Activated T-helper 1 cell treated with Interleukin-2 at 50 U/mL for 16 hours (primary cell): ENCODE data around the gene YIPF1.
A peak's percentile ranks its signal among the peaks of the same experiment; 100 is the strongest.

ENCODE experiments used
- DNase-seq: peaks from one replicate; pipeline ENCODE4 v3.0.0-alpha.2; 2020; ENCODE audit warnings: low read depth

Gene YIPF1

DNA sequence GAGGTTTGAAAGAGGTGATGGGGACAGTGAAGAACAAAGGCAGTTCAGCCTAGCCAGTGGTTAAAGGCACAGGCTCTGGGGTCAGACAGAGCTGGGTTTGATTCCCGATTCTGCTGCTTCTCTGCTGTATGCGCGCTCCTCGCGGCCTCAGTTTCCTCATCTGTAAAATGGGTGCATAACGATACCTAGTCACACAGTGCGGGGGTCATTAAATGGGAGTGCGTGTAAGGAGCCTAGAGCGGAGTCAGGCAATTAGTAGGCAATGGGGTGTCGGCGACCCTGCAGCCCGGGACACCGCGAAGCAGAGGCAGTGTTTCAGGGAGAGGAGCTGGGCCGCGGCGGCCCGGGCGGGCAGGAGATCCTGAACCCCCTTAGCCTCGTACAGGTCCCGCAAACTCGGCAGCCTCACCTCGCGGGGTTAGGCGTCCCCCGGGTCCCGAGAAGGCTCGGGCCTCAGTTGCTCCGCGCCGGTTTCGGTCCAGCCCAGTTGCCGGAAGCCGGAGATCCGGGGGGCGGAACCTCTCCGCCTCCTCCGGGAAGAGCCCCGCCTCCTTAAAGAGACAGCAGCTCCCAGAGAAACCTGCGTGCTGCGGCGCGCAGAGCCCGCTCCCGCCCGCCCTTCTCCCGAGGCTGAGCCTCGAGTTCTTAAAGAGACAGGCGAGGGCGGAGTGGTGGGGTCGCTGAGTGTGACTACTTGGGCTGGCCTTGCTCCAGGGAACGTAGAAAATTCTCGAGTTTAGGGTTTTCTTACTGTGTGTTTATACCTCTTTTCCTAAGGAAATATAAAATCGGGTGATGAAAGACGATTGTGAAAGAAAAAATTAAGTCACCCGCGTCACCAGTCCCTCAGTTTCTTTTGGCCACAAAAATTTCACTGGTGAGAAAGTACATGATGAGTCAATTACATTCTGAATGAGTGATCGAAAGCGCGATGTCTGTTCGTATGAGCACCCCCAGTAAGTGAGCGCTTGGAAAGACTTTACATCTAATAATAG is at the start of gene YIPF1:
TSS of gene YIPF1 (minus strand) at position 494 of the 995 bp plus-strand sequence. CDS start 860 bp downstream, outside the sequence.
- DNase-seq: peak; percentile 79

DNA sequence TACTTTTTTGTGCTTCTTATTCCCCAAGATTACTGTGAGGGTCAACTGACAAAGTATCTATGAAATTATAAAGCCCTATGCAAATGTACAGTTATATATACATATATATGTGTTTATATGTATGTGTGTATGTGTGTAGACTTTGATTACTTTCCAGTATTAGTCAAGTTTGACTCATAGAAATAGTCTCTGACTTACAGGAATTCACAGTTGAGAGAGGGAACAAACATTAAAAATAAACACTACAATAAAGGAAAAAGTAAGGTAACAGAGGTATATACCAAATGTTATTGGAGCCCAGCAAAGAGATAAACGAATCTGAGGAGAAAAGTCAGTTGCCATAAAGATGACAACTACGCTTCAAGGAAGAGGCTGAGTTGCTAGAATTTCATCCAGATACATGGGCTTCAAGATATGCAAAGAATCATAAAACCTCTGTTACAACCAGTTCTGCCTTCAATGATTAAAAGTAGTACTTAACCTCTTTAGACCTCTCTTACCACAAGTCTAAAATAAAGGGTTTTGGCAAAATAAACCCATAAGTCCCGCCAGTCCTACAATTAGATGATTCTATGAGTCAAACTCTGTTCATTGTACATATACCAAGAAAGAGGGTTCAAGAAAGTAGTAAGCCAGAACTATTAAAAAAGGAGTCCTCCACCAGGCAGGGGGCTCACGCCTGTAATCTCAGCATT is 48.7 kb upstream of the YIPF1 start:
- DNase-seq: no peak

DNA sequence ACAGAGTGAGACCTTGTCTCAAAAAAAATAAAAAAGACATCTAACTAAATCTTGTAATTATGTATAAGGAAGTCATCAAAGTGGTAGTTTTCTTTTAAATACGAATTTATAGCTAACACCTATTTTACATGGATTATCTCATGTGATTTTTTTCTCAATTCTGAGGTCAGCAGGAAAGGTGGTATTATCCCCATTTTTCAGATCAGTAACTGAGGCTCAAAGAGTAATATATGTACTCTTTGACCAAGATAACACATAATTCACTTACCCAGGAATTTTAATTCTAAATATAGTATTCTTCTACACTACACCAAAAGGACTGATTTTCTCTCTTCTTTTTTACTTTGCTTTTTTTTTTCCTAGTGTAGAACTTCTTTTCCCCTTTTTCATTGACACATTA is 46.8 kb upstream of the YIPF1 start:
- DNase-seq: no peak

DNA sequence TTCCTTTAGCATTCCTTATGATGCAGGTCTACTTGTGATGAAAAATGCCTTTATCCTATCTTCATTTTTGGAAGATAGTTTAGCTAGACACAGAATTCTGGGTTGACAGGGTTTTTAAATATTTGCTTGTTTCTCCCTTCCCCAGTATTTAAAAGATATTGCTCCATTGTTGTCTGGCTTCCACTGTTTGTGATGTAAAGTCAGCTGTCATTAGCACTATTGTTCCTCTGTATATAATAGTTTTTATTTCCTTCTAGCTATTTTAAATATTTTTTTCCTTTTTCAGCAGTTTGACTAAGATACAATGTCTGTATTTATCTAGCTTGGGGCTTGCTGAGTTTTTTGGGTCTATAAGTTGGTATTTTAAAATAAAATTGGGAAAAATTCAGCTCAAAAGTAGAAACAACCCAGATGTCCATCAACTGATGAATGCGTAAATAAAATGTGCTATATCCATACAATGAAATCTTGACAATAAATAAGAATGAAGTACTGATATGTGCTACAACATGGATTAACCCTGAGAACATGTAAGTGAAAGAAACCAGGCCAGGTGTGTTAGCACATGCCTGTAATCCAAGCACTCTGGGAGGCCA is 44.7 kb upstream of the YIPF1 start:
- DNase-seq: no peak

DNA sequence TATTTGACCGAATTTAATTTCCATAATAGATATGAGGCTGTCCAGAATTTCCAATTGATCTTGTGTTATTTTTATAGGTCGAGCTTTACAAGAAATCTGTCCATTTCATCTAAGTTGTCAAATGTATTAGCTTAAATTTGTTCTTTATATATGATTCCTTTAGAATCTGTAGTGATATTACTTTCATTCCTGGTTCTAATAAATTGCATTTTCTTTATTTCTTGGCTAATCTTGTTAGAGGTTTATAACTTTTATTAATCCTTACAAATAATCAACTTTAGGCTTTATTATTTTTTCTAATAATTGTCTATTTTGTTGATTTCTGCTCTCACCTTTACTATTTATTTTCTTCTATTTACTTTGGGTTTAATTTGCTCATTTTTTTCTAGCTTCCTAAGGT is 41.9 kb upstream of the YIPF1 start:
- no peak for DNase-seq

DNA sequence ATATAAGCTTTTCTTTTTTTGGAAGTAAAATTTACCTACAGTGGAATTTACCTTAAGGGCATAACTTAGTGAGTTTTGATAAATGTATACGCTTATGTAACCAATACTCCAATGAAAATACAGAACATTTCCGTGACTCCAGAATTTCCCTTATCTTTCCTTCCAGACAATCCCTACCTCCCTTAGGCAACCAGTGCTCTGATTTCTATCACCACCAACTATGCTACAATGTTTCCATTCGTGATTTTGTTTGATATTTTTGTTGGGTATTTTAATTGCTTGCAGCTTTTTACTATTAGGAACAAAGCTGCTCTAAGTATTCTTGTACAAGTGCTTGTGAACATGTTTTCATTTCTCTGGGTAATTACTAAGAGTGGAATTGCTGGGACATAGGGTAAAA is 41.3 kb upstream of the YIPF1 start:
- no peak for DNase-seq

DNA sequence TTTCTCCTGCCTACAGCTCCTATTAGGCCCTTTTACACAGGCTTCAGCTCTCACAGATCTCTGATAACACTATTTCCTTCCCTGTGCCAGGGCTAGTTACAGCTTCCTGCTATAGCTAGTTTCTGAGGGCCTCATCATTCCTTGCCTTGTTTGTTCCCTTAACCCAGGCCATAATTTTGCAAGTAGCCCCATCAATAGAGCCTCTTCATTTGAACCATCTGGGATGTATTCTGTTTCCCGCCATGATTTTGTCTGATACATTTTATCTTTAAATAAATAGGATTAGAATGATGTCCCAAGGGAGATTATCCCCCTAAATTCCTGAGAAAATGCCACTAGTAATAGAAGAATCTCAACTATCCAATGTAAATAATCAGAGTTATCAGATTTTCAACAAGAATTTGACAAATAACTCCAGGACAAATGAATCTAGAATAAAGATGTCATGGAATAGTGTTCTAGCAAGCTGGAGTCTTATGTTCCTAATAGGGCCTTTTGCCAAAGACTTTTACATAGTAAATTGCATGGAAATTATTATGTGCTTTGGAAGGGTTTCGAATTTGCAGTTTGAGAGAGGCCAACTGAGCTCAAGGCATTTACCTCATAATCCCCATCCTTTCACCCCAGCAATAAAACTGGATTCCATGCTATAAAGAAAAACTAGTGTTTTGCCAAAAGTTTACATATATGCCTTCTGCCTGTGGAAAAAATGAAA is 39.8 kb upstream of the YIPF1 start:
- DNase-seq: no peak

DNA sequence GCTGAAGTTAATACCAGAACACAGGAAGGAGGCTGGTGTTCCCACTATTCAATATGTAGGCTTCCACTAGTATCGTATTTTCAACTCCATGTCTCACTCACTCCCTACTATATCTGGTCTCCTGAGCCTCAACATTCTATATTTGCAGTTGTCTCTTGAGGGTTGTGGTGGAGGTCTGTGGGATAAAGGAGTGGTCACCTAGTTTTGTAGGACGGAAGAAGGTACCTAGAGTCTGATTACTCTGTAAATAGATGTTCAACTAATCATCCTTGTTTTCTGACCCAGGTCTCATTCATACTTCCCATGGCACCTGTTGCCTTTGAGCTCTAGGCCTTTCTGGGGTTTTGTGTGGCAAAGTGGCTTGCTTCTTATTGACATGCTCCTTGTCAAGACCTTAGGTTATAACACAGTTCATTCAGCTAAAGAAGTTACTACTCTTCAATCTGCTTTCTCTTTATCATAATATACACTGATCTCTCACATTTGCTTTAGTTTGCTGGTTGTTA is 37.8 kb upstream of the YIPF1 start:
- DNase-seq: no peak

DNA sequence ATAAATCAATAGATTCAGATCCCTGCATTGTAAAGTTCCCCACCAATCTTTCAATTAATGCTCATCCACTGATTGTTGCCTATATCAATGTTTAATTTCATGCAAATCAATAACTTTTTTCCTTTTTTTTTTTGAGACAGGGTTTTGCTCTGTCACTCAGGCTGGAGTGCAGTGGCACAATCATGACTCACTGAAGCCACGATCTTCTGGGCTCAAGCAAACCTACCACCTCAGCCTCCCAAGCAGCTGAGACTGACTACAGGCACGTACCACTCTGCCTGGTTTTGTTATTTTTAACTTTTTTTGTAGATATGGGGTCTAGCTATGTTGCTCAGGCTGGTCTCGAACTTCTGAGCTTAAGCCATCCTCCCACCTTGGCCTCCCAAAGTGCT is 30.1 kb upstream of the YIPF1 start:
- DNase-seq: no peak

DNA sequence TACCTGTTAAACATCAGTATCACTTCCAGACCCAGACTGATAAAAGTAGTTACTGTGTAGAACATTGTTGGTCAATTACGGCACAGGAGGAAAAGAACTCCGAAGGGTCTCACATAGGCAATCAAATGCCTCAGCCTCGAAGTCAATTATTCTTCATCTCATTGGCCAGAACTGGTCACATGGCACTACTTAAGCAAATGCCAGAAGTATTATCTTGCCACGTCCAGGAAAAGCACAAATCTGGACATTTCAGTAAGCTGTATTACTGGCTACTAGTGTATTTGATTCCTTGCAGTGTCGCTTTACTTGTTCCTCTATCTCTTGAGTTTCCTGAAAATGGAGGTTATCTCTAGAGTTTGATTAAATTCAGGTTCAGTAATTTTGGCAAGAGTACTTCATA is 28.7 kb upstream of the YIPF1 start:
- DNase-seq: no peak

DNA sequence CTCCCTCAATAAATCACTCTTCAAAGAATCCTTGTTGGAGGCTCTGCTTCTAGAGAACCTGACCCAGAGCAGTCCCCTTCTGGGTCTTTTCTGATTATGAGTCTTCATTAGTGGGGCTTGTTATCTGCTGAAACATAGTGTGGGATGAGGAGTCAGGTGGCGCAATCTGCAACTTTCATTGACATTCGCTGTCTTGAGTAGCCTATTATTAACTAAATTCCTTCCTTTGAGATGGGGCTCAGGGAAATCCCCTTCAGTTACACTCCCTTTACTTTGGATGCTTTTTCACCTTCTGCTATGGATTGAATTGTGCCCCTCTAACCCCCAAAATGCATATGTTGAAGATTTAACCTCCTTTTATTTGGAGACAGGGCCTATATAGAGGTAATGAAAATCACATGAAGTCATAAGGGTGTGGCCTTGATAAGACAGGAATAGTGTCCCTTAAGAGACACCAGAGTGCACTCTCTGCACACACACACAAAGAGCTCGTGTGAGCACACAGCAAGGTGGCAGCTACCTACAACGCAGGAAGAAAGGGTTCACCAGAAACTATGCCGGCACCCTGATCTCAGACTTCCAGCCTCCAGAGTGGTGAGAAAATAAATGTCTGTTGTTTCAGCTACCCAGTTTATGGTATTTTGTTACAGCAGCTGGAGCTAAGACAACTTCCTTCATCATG is 23.9 kb upstream of the YIPF1 start:
- DNase-seq: no peak

DNA sequence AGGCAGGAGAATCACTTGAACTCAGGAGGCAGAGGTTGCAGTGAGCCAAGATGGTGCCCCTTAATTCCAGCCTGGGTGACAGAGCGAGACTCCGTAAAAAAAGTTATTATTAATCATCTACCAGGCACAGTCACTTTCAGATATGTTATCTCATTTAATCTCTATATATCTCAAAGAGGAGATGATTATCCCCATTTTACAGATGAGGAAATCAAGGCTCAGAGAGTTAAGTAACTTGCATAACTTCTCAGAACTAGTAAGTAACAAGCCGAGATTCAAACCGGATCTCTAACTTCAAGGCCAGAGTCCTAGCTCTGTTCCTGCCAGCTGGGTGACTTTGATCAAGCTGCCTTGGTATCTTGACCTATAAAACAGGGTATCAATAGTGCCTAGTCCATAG is 21.8 kb upstream of the YIPF1 start:
- no peak for DNase-seq

DNA sequence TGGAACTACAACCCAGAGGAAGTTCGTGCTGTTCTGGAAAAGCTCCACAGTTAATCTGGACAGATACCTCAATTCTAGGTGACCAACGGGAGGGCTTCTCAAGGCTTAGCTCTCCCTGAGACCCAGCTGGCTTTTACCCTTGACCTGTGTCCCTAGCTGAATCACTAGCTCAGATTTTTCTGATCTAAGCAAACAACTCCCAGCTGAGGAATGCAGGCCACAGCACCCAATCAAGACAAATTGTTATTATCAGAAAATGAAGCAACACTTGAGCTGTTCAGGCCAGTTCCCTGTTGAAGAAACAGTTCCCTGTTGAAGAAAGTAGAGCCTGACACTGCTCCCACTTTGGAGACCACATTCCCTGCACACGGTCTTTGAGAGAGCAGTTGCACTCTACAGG is 20.3 kb upstream of the YIPF1 start:
- DNase-seq: no peak

DNA sequence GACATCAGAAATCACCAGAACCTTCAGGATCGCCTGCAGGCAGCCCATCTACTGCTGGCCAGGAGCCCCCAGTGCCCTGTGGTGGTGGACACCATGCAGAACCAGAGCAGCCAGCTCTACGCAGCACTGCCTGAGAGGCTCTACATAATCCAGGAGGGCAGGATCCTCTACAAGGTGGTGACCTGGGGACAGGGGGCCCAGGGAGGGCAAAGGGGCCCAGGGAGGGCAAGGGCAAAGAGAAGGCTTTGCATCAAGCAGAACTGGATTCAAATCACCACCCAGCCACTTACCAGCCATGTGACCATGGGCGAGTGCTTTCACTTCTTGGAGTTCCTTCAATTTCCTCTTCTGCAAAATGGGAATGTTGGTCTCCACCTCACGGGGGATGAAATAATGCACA is 16.5 kb upstream of the YIPF1 start:
- no peak for DNase-seq

DNA sequence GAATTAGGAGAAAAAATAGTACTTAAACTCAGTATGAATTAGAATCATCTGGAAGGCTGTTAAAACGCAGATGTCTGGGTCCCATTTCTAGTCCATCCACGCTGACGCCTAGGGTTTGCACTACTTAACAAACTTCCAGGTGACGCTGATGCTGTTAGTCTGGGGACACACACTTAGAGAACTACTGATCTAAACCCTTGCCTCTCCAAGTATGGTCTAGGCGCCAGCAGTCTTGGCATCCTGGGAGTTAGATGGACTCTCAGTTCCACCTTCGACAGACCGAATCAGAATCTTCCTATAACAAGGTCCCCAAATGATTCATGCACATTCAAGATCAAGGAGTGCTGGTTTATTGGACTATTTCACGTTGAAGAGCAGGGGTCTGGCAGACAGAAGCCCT is 15.9 kb upstream of the YIPF1 start:
- DNase-seq: no peak

DNA sequence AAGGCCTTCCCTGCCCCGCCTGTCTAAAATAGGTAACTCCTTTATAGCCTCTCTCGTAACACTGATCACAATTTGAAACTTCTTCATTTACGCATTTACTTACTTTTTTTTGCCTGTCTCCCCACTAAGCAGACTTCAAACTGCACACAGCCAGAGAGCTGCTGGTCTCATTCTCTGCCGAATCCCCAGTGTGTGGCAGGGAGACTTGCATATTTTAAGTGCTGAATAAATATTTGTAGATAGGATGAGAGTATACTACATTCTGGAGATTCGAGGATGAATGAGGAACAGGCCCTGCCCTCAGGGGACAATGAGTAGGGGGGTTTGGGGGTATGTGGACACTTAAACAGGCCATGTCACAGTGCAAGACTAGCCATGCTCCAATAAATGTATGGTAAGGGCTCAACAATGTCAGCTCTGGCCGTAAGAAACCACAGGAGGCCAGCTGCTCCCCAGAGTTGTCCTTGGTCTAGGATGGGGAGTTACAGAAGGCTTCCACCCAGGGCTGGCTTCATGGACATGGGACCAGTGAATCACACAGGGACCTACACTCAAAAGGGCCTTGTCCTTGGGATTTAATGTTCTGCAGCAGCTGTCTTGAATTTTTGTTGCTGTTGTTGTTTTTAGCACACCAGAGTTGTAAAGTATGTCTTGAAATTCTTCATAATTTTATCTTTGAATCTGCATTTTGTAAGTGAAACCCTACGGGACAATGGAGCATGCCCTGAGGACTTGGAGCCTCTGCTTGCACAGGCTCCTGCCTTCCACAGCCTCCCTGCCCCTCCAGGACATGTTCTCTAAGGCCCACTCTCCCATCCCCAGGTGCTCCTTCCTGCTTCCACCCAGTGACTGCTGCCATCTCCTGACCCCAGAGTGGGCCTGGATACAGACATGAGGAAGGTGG is 12.9 kb upstream of the YIPF1 start:
- DNase-seq: no peak

DNA sequence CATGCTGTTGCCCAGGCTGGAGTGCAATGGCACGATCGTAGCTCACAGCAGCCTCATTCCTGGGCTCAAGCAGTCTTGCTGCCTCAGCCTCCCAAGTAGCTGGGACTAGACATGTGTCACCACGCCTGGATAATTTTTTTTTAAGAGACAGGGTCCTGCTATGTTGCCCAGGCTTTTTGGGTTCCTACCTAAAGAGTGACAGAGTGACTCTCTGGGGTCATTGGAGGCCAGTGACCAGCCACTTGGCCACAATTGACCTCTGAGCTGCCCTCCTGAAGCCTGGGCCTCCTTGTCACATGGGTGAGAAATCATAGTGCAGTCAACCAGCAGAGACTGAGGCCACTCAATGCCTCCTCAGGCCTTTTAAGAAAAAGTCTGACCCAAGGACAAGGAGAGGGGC is 10.1 kb upstream of the YIPF1 start:
- no peak for DNase-seq

DNA sequence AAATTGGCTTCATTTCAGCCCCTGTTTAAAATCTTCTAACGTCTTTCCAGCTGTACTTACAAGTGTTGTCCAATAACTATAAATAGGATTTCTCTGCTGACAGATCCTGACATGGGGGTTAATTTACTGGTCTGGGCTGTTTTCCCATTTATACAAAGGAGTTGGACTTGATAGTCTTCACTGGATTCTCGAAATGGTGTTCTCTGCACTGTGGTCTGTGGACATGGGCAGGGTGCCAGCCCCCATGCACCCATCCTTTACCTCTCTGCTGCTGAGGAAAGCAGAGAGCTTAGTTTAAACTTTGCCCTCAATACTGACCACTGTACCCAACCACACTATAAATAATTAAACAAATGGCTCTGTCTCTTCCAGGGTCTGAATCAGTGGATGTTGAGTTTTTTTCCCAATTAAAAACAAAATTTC is 9.6 kb upstream of the YIPF1 start:
- DNase-seq: no peak

DNA sequence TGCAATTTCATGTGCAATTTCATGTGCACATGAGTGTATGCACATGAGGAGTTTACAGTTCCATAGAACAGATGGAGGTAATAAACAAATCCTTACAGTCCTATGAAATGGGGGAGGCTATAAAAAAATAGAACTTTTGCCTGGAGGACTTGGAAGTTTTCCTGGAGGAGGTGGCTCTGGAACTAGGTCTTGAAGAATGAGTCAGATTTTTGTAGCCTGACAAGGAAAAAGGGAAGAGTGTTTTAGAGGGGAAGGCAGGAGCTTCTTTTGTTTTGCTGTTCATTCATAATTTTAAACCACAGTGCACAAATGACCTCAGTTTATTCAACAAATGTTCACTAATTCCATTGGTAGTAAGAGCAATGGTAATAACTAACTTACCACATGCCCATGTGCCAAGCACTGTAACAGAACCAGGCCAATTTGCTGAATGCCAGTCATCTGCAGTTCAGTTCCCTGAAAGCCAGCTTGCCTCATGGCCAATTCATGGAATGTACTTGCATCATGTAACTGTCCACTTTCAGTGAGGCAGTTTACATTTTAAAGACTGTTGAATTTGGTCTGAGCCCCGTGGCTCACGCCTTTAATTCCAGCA is 7.1 kb upstream of the YIPF1 start:
- no peak for DNase-seq

DNA sequence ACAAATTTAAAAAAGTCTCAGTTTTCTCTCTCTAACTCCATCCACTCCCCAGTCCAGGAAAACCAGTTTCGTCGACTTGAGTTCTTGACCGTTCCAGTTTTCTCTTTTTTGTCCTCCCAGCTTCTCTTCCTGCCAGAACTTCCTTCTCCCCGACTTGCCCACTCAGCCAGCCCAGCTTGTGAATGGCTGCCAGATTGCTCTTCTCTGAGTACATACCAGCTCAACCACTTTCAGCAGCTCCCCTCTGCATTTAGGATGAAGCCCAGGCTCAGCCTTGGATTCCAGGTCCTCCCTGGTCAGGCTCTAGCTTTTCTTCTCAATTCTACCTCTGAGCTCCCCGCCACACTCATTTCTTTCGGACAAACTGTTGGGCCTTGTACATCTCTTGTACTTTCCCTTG is 5.8 kb upstream of the YIPF1 start:
- no peak for DNase-seq
